OCI-LY7 (cell line): ENCODE data around the gene ARL10. TPM values are rescaled to one million over a fixed set of nuclear protein-coding genes. Genes with fewer than 3 reads are reported as not detected.

Experiments used
- BruUV-seq: library from RNA; stranded (reverse); fragments of 400-500 nt; replicated peaks from 2 replicates; lab custom pipeline; 2021; lab: Mats Ljungman, UMichigan
- CTCF ChIA-PET: fragments of 300-600 bp; sonication (Branson Sonifier 250); formaldehyde crosslinking; loops from one replicate; lab custom pipeline; 2022; ENCODE audit warnings: antibody characterized with exemption; ENCODE audit not compliant: unreplicated experiment; lab: Charles Lee
- POLR2A ChIA-PET: fragments of 300-600 bp; sonication (Branson Sonifier 250); formaldehyde crosslinking; loops from one replicate; lab custom pipeline; 2022; ENCODE audit warnings: antibody characterized with exemption; lab: Charles Lee
- DNase-seq: peaks from one replicate; pipeline ENCODE4 v3.0.0-alpha.2; 2015; ENCODE audit warnings: low spot score
- H2AFZ ChIP-seq: fragments of 200-600 bp; sonication (generic), shearing (Covaris generic); 2 replicates; pipeline ENCODE4 v1.6.1; 2014; ENCODE audit warnings: mild to moderate bottlenecking, antibody characterized with exemption, low read length, moderate library complexity
- H3K27ac ChIP-seq: fragments of 200-600 bp; sonication (generic); 2 replicates; pipeline ENCODE4 v1.5.1; 2014; ENCODE audit warnings: mixed run types, low read depth, mild to moderate bottlenecking, moderate library complexity, low read length, inconsistent platforms; ENCODE audit not compliant: poor library complexity, severe bottlenecking
- H3K36me3 ChIP-seq: fragments of 200-600 bp; sonication (generic); 2 replicates; pipeline ENCODE4 v1.6.1; 2014; ENCODE audit warnings: mild to moderate bottlenecking, antibody characterized with exemption, low read length, moderate library complexity, mixed read lengths; ENCODE audit not compliant: insufficient read depth
- H3K4me1 ChIP-seq: fragments of 200-600 bp; sonication (generic); 2 replicates; pipeline ENCODE4 v1.5.1; 2014; ENCODE audit warnings: mild to moderate bottlenecking, low read length; ENCODE audit not compliant: insufficient read depth, poor library complexity, severe bottlenecking
- H3K4me2 ChIP-seq: fragments of 200-600 bp; sonication (generic); 2 replicates; pipeline ENCODE4 v1.6.1; 2014; ENCODE audit warnings: mild to moderate bottlenecking, low read length
- H3K4me3 ChIP-seq: fragments of 200-600 bp; sonication (generic); 2 replicates; pipeline ENCODE4 v1.5.1; 2014; ENCODE audit warnings: mild to moderate bottlenecking, low read depth, low read length; ENCODE audit not compliant: poor library complexity, severe bottlenecking
- H3K79me2 ChIP-seq: fragments of 200-600 bp; sonication (generic); 2 replicates; pipeline ENCODE4 v1.6.1; 2016; ENCODE audit warnings: low read depth, mild to moderate bottlenecking, low read length, moderate library complexity, mixed read lengths; ENCODE audit not compliant: insufficient read depth
- H3K9me2 ChIP-seq: fragments of 200-600 bp; sonication (generic); 2 replicates; pipeline ENCODE4 v1.6.1; 2016; ENCODE audit warnings: mild to moderate bottlenecking, low read length, mixed read lengths; ENCODE audit not compliant: insufficient read depth
- H3K9me3 ChIP-seq: fragments of 200-600 bp; sonication (generic); 2 replicates; pipeline ENCODE4 v1.6.1; 2014; ENCODE audit warnings: mild to moderate bottlenecking, mixed run types, low read length, mixed read lengths
- H4K20me1 ChIP-seq: fragments of 200-600 bp; sonication (generic); 2 replicates; pipeline ENCODE4 v1.6.1; 2014; ENCODE audit warnings: mild to moderate bottlenecking, antibody characterized with exemption, low read length, moderate library complexity, mixed read lengths; ENCODE audit not compliant: insufficient read depth
- CTCF ChIP-seq: fragments of 200-600 bp; sonication (generic); conservative IDR thresholded peaks from 2 replicates; pipeline ENCODE4 v1.5.1; 2014; ENCODE audit warnings: mild to moderate bottlenecking, antibody characterized with exemption, low read length, moderate library complexity, mixed read lengths
- EZH2phosphoT487 ChIP-seq: fragments of 200-600 bp; sonication (generic); IDR thresholded peaks from 2 replicates; pipeline ENCODE4 v1.6.1; 2018; ENCODE audit warnings: low read depth, borderline replicate concordance, mild to moderate bottlenecking, mixed run types, antibody characterized with exemption, low read length, moderate library complexity, mixed read lengths
- intact Hi-C: fragments of 100-400 bp; cut with micrococcal nuclease; formaldehyde crosslinking; loops from one replicate; pipeline ENCODE4 v1.10.0; 2022; ENCODE audit not compliant: unreplicated experiment
- total RNA-seq, 2 experiments: library from RNA; depleted of rRNA in 1 of 2; stranded (reverse); fragments of >200 nt in 1 of 2; shearing (Covaris generic) in 1 of 2; gene quantifications; 2 replicates each; pipeline ENCODE4 v1.2.3, GENCODE V29; 2014 to 2022

ARL10 gene
- total RNA-seq, 2 experiments from 2014 or later: 0.06 TPM; not detected in 1

- Histone ChIP-seq H3K27ac (no peak overlapping the region), H3K4me1 (no peaks in the 10 kb centered on the region), H4K20me1 (no peaks in the 10 kb centered on the region), H2AFZ (no peak overlapping the region), H3K4me2 (no peak overlapping the region), H3K36me3 (peaks cover 37% of the 10 kb centered on the region), H3K79me2 (no peaks in the 10 kb centered on the region), H3K9me3 (no peaks in the 10 kb centered on the region), H3K4me3 (no peak overlapping the region), H3K9me2 (no peaks in the 10 kb centered on the region)
- no TSS peak for BruUV-seq
- TF ChIP-seq EZH2phosphoT487 (no peak), CTCF (no peak)
- ChIA-PET CTCF (no interaction called here), POLR2A (no interaction called here)
- no peak for DNase-seq
- intact Hi-C loops: no loop called here
Observed at GRCh38 chr5:176334031-176334770, 31.1 kb upstream of the ARL10 start.

GRCh38 chr5:176337913-176338312 lies 27.4 kb upstream of the ARL10 start:
- intact Hi-C loops: no loop called here
- ChIA-PET CTCF (no interaction called here), POLR2A (interaction anchor here (0.6 kb wide), 1 partner anchor 237 kb away, joined by 3 read pairs; no protein-coding TSS in a partner anchor)
- Histone ChIP-seq H3K4me1 (no peaks in the 10 kb centered on the region), H3K9me3 (no peaks in the 10 kb centered on the region), H3K79me2 (no peaks in the 10 kb centered on the region), H2AFZ (no peak overlapping the region), H3K4me3 (no peak overlapping the region), H3K36me3 (peaks cover 37% of the 10 kb centered on the region), H3K27ac (no peak overlapping the region), H3K4me2 (no peak overlapping the region), H3K9me2 (no peaks in the 10 kb centered on the region), H4K20me1 (no peaks in the 10 kb centered on the region)
- DNase-seq: no peak
- no TSS peak for BruUV-seq
- TF ChIP-seq EZH2phosphoT487 (no peak), CTCF (no peak)

GRCh38 chr5:176339304-176339703 lies 26.0 kb upstream of the ARL10 start:
- ChIA-PET POLR2A (interaction anchor here (2.2 kb wide), 1 partner anchor 16 kb away, joined by 6 read pairs; no protein-coding TSS in a partner anchor), CTCF (no interaction called here)

More at GRCh38 chr5:176339304-176339703, 26.0 kb upstream of the ARL10 start:
- Histone ChIP-seq H3K4me2 (no peak overlapping the region), H3K9me3 (no peaks in the 10 kb centered on the region), H3K4me3 (no peak overlapping the region), H3K9me2 (no peaks in the 10 kb centered on the region), H3K27ac (no peak overlapping the region), H3K79me2 (no peaks in the 10 kb centered on the region), H3K4me1 (no peaks in the 10 kb centered on the region), H2AFZ (no peak overlapping the region), H4K20me1 (no peaks in the 10 kb centered on the region), H3K36me3 (peaks cover 37% of the 10 kb centered on the region)
- no TSS peak for BruUV-seq
- no peak for DNase-seq
- intact Hi-C loops: no loop called here
- TF ChIP-seq EZH2phosphoT487: no peak
- no peak for TF ChIP-seq CTCF
